ENCODE measurements around the gene BCKDK. TPM values are rescaled to one million over a fixed set of nuclear protein-coding genes. Genes with fewer than 3 reads are reported as not detected.

The BCKDK gene
- total and polyA plus RNA-seq, 2 of the 13 experiments (the other 11 are each of a cell fraction or from before 2014, with no cell fraction given): 24.9 to 42.6 TPM

- TF ChIP-seq HIC2 (CRISPR knock-in tag; IDR thresholded peaks at IDR 0.05; ENCODE audit: low read depth) (peak; percentile 63), ZNF558 (CRISPR knock-in tag; IDR thresholded peaks at IDR 0.05; ENCODE audit: borderline replicate concordance) (no peak; the same call in 1 of the 2 replicates), RBM39 (IDR thresholded peaks at IDR 0.05; ENCODE audit: low read depth, low read length, poor library complexity, severe bottlenecking) (peak; percentile 19), ZNF510 (CRISPR knock-in tag; IDR thresholded peaks at IDR 0.05; ENCODE audit: low read depth) (no peak), ZNF441 (CRISPR knock-in tag; IDR thresholded peaks at IDR 0.05; ENCODE audit: borderline replicate concordance) (peak; percentile 78; the same call in 1 of the 2 replicates), PRDM15 (CRISPR knock-in tag; IDR thresholded peaks at IDR 0.05) (no peak), ZSCAN31 (CRISPR knock-in tag; IDR thresholded peaks at IDR 0.05; ENCODE audit: low read depth) (no peak), ZNF343 (CRISPR knock-in tag; IDR thresholded peaks at IDR 0.05) (no peak), HCFC1 (IDR thresholded peaks at IDR 0.05; ENCODE audit: low read depth, low read length) (no peak), SALL1 (CRISPR knock-in tag; IDR thresholded peaks at IDR 0.05) (peak; percentile 6; the same call in 1 of the 2 replicates), PLRG1 (conservative IDR thresholded peaks at IDR 0.05) (no peak), SKIL (CRISPR knock-in tag; IDR thresholded peaks at IDR 0.05; ENCODE audit: borderline replicate concordance) (no peak), ATF6 (CRISPR knock-in tag; conservative IDR thresholded peaks at IDR 0.05) (no peak), DRAP1 (CRISPR knock-in tag; IDR thresholded peaks at IDR 0.05) (0 out of 2 replicates have a peak, but pooled peaks have one; percentile 15), CTCF (CRISPR knock-in tag; IDR thresholded peaks at IDR 0.05) (no peak; the same call in 1 of the 2 replicates)
Measured at GRCh38 chr16:31138621-31139578, 30.7 kb downstream of the BCKDK start (continued).
